ENCODE measurements around the gene TAF11.
A peak's percentile ranks its signal among the peaks of the same experiment; 100 is the strongest.
"Not testable (repeated sequence)": the region's sequence is repeated elsewhere in the genome, so short reads cannot be mapped to it uniquely, and the experiment has no call there.

TAF11 gene, protein sequence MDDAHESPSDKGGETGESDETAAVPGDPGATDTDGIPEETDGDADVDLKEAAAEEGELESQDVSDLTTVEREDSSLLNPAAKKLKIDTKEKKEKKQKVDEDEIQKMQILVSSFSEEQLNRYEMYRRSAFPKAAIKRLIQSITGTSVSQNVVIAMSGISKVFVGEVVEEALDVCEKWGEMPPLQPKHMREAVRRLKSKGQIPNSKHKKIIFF

DNA sequence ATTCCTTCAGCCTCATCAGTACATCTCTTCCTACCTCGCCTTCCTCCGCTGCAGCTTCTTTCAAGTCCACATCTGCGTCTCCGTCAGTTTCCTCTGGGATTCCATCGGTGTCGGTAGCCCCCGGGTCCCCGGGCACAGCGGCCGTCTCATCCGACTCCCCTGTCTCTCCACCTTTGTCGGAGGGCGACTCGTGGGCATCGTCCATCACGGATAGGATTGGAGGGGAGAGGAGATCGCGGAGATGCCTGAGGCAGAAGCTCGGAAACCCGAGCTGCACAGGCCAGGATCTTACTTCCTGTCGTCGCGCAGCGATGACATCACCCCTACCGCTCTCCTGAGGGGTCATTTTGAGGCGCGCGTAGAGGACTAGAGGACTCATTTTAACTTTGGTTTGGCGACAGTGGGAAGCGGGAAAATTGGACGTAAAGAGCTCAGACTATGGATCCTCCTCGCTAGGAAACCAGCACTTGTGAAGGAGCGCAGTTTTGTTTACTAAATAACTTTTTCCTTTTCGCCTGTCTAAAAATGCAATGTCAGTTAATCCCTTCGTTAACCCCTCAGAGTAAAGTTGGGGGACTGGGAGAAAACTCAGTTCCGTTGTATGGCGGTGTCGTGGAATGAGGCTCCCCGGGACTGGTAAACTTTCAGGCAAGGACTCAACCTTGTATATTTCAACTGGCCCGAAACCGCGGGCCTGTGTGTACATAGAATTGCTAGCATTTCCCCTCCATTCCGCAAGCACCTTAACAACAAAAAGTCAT, at the start of gene TAF11:
Gene TAF11, minus strand, starts transcription at position 290 of the 761 bp plus-strand sequence. Its CDS starts 85 bp downstream, at position 205.
- peak; percentile 87 for DNase-seq

DNA sequence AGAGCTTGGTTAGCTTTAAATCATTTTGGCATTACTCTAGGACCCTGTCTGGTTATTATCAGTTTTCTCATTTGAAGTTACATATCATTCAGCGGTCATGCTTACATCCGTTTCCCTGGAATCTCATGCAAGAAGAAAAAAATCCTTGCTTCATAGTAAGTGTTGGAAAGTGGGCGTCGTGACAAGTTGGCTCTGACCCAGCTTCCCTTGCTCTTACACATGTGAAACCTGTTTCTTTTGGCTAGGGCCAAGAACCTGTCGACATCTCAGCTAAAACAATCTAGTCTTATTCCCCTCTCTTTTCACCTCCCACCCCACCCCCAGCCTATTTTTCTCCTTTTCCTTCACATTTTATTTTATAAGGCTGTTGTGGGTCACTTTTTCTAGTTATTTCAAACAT, 46.7 kb upstream of the TAF11 start:
- DNase-seq: no peak

DNA sequence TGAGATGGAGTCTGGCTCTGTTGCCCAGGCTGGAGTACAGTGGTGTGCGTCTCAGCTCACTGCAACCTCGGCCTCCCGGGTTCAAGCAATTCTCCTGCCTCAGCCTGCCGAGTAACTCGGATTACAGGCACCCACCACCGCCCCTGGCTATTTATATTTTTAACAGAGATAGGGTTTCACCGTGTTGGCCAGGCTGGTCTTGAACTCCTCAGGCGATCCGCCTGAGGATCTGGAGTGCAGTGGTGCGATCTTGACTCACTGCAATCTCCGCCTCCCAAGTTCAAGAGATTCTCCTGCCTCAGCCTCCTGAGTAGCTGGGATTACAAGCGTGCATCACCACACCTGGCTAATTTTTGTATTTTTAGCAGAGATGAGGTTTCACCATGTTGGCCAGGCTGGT, 44.4 kb upstream of the TAF11 start:
- not testable (repeated sequence) for DNase-seq

DNA sequence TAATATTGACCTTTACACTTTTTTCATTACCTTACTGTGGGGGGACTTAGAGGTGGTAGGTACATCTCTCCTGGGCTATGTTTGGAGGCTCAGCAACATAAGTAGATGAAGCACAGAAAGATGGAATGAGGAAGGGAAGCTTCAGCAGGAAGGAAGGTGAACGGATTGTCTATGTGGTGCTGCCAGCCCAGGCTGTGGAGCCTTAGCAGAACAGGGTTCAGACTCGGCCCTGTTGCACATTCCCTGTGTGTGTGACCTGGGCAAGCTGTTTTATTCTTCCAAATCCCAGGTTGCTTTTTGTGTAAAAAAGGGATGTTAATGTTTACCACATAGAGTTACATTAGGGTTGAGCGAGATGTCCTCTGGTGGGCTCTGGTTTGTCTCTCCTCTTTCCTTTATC, 42.4 kb upstream of the TAF11 start:
- DNase-seq: no peak

DNA sequence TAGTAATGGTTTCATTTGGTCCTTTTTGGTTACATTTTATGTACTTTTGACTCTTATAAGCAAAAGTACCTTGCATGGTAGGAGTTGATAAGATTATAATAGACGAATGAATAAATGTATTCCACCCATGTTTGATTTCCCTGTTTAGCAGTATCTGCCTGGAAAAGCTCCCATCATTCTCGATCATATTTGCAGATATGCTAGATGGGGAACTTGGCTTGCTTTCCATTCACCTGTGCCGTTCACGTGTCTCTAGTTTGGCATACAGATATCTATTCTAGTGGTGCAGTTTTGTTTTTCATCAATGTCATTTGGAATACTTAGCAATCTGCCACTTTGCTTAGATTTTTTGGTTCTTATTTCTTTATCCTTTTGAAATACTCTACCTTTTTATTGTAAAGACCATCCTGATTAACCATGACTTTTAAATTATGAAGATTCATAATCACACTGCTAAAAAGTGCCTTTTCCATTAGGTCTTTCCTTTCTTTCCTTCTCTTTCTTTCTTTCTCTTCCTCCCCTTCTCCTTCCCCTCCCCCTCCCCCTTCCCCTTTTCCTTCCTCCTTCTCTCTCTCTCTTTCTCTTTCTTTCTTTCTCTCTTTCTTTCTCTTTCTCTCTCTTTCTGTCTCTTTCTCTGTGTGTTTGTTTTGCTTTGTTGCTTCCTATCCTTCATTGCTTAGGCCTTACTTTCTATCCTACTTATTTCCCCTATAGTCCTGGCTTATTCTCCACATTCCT, 41.6 kb upstream of the TAF11 start:
- DNase-seq: no peak

DNA sequence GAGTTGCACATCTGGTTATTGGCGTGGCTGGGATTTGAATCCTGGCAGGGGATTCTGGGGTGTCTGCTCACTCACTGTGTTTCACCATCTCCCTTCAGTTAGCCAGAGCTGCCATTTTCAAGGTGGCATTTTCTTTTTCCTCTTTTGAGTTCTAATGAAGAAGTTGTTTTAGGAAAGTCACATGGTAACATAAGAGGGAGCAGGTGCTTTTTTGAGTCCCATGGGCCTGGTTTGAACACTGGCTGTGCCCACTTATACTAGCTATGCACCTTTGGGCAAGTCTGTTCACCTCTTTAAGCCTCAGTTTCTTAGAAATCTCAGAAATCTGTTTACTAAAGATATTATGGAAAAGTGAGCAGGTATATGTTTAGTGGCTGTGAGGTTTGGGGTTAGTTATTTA, 40.9 kb upstream of the TAF11 start:
- no peak for DNase-seq

DNA sequence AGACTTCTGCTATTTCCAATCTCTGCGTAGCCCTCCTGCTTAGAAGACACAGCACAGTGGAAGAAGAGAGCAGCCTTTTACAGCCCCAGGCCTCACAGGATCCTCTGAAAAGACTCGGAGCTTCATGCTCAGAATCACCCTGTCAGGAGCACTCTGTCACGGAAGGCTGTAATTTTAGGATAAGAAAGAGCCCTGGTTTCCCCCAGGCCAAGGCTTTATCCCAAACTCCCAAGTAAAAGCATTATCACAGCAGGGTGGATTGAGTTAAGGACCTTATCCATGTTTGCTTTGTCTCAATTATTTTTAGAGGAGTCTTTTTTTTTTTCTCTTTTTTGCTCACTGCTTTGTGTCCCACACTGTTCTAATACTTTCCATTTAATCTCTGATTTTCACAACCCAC, 40.4 kb upstream of the TAF11 start:
- no peak for DNase-seq

DNA sequence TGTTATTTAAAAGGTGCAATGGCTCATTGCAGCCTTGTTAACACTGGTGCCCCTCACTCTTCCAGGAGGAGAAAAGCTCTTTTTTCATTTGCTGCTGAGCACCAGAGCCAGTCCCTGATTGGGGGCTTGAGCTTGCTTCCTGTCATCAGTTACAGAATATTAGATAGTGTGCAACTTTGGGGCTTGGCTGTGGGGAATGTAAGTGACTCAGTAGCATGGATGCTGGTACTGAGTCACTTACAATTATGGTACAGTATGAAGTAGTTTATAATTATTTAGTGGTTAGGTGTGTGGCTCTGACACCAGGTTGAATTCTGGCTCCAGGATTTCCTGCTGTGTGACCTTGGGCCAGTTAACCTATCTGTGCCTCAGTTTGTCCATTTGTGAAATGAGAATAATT, 38.8 kb upstream of the TAF11 start:
- no peak for DNase-seq

DNA sequence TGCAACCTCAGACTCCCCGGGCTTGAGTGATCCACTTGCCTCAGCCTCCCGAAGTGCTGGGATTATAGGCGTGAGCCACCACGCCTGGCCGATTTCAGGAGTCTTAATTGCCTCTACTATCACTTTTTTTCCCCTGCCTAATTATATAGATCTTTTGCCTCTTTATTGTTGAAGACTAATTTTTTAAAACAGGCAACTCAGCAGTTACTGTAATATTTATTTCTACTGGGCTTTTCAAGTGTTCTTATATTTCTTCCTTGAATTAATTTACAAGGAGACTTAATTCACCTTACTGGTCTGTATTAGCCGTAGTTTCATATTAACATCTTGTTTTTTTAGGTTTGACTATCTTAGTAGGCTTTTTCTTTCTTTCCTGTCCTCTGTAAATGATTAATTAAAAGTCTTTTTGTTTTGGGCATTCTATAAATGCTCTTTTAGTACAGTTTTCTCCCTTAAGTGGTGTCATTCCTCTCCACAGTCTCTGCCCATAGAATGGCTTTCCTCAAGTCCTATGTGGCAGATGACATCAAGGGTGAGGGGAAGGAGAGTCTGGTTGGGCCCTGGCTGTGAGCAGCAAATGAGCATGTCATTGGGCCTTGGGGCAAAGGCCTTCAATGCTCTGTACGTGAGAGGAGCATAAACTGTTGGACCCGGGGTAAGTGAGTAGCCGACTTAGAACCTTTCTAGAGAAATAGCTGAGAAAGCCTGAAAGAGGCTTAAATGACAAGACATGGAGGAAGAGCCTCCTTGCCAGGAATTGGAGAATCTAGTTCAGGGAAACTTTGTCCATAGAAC, 37.2 kb upstream of the TAF11 start:
- DNase-seq: no peak

DNA sequence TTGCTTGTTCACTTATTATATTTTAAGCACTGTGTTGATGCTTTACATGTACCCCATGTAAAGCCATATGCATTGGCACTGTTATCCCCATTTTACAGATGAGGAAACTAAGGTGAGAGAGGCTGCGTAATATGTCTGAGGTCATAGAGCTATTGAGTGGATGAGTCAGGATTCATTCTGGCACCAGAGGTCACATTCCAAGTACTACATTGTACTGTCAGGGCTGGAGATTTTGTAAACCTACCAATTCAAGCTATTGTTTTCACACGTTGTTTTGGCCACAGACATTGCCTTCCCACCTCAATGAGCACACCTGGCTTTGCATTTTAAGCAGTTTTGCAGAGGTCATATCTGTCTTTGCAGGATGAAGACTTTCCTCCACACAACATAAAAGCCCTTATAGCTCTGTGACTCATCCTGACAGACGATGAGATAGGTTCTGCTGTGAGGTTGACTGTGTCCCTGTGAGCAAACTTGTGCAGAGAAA, 34.4 kb upstream of the TAF11 start:
- no peak for DNase-seq

DNA sequence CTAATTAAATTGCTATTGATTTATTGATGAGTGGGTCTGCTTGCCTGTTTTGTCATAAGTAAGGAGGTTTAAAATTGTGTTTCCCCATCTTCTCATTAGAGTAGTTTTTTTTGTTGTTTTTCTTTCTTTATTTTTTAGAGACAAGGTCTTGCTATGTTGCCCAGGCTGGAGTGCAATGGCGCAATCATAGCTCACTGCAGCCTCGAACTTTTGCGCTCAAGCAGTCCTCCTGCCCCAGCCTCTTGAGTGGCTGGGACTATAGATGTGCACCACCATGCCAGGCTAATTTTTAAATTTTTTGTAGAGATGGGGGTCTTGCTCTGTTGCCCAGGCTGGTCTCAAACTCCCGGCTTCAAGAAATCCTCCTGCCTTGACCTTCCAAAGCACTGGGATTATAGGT, 32.3 kb upstream of the TAF11 start:
- no peak for DNase-seq

DNA sequence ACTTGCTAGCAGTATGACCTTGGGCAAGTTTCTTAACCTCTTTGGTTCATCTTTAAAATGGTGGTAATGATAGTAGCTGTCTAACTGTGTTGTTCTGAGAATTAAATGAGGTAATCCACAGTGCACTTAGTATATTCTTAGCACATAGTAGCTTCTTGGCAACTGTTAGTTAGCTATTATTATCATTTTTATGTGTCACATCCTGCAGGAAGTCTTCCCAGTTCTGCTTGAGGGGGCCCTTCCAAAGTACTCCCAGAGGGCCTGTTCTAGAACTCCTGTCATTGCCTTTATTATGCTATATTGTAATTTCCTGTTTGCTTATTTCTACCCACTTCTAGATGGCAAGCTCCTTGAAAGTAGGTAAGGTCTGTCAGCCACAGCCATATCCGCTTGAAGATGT, 31.8 kb upstream of the TAF11 start:
- no peak for DNase-seq

DNA sequence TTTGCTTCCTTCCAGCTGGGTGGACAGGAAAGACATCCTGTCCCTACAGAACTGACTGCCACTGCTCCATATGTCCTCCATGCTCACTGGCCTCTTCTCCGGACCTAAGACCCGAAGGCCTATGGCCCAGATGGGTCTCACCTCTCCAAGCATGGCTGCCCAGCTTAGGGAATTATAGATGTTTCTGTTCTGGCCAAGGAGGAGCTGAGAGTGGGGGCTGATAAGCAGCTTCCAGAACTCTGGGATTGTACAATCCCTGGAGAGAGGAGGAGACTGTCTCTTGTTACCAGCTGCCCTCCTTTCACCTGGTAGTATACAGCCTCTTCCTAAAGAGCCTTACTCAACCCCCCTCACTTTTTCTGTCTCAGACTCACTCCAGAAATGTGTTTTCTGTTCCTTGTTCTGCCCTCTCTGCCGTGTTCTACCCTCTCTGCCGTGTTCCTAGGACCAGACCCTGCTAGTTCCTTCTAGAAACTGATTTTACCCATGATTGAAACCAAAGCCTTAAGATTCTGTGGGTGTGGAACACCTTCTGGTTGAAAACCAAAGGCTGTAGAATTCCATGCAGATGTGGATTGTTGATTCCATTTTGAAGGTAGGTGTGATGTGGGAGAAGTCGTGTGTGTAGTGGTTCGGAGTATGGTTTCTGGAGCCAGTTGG, 29.9 kb upstream of the TAF11 start:
- DNase-seq: no peak

DNA sequence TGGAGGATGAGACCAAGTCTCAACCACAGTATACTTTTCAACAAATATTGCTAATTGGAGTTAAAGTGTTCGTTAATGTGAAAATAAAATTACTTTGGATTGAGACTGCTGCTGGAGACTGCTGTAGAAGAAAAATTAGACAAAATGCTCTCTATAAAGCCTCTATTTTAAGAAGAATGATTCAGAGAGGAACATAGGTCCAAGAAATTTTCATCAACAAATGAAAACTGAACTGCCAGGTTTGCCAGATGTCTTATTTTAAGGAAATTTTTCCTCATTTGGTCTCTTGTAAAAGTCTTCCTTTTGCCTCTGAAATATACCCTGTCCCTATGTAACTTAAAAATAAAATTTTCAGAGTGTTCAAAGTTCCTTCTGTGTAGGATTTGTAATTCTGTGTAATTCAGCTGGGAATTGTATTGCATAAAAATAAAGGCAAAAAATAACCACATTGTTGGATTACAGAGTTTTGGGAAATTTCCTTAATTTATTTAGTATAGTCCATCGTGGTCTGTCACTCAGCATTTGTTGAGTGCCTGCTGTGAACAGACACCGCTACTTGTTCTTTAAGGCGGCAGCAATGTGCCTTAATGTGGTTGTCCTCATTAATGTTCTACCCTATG, 28.6 kb upstream of the TAF11 start:
- DNase-seq: no peak

DNA sequence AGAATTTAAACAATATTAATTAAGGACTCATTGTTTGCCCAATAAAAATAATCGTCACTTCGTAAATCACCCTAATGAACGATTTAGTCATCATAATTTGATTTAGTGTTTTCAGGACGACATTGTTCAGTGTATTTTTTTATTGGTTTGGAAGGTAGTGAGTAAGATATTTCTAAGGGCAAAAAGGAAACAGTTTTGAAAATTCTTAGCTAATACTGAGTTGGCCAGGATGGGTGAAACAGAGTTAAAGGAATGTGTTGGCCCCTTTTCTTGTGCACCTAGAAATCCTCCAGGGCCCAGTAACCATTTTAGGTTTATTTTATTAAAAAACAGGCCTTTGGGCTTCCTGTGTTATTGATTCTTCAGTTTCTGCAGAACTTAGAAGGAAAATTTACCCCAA, 26.5 kb upstream of the TAF11 start:
- DNase-seq: no peak

DNA sequence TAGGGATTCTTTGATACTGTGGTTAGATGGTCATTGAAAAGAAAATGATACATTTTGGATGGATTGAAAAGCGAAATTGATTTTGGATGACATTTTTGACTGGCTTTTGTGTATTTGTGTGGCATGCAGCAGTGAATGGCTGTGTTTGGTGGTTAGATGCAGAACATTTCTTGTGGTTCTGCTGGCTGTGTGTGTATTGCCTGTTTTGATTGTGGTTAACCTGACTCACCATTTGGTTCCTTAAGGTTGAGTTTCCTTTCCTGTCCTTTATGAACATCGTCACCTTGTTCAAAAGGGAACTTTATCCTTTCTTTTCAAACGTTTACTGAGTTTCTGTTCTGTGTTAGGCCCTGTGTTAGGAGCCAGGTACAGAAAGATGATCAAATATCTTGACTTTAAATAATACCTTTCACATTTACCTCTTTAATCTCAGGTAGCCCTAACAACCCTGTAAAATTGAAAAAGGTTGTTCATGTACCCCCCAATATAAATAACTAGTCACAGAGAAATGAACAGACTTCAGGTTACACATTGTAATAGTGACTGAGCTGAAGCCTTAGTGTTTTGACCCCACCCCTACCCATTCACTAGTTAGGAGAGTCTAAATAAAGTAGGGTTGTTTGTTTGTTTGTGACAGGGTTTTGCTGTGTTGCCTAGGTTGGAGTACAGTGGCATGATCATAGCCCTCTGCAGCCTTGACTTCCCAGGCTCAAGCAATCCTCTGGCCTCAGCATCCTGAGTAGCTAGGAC, 25.0 kb upstream of the TAF11 start:
- peak in 1 of 2 experiments; percentile 15 for DNase-seq

DNA sequence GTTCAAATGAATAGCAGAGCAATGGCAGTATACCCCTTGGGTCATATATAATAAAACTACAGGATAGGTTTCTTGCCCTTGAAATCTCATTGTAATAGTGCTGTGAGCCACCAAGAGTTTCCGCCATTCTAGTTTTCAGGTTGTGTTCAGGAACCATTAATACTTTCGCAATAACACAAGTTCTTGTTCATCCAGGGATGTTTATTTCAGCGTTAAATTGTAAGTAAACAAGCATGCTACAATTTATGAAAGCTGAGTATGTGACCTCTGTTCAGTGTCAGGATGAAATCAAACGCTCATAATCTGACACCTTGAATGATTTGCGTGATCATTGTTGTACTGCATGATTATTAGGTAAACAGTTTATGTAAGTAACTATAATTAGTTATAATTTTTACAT, 24.0 kb upstream of the TAF11 start:
- DNase-seq: no peak

DNA sequence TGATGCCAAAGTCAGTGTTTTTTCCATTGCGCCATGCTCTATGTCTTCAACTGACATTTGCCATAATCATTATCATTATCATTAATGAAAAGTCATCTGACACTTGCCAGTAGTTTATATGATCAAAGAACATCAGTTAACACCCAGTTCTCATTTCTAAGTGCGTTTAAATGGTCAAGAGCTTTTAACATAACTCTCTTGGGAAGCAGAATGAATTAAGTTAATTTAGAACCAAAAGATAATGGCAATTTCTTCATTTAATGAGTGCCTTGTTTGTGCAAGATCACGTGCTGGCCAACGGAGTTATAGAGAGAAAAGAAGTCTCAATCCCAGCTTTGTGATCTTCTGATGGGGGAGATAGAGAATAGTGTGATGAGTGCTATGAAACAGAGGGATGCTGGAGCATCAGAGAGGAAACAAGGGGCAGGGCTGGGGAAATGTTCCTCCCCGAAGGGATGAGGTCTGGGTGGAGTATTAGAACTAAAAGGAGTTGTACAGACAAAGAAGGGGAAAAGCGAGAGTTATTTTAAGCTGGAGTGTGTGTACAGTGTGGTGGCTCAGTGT, 21.6 kb upstream of the TAF11 start:
- no peak for DNase-seq

DNA sequence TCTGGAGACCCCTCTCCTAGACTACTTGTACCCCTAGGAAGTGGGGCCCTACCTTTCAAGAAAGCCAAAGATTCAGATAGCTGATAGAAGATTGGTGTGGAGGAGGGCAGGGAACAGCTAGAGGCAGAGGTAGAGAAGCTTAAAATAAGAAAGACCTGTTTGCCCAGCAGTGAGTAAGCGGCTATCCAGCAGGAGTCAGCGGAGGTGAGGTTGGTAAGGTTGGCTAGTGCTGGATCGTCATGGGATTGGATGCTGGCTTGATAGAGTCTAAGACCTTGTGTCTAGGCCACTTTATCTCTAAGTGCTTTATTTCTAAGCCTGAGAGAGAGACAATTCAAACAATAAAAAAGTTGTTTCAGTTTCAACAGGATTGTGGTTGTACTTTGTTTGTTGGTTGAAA, 20.4 kb upstream of the TAF11 start:
- DNase-seq: no peak

DNA sequence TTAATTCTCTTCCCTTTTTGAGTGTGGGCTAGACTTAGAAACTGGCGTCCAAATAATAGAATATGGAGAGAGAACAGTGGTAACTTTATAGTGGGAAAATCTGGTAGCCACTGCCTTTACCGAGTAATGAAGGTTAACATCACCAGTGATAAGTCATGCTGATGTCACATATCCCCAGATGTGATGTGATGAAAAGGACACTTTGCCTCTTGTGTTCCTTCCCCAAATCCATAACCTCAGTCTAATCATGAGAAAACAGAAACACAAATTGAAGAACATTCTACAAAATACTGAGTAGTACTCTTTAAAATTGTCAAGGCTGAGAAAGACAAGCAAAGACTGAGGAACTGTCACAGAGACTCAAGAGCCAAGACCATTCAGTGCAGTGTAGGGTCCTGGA, 19.0 kb upstream of the TAF11 start:
- DNase-seq: no peak

Data from activated CD4-positive, alpha-beta T cell treated with anti-CD3 and anti-CD28 coated beads, Interleukin-2, amount 50 U/mL, for 4 hours (primary cell).